HCT116 (cell line): ENCODE data around the gene MAP3K20. TPM values are rescaled to one million over a fixed set of nuclear protein-coding genes. Genes with fewer than 3 reads are reported as not detected.

ENCODE experiments used
- ATAC-seq: fragments of 200-7000 bp; cut with Tn5 transposase; 2 replicates; pipeline ENCODE4 v1.9.1; 2020; ENCODE audit warnings: mild to moderate bottlenecking, moderate library complexity
- BruUV-seq: library from RNA; stranded (reverse); fragments of 400-500 nt; replicated peaks from 2 replicates; lab custom pipeline; 2021; lab: Mats Ljungman, UMichigan
- CTCF ChIA-PET: fragments of 300-600 bp; sonication (Branson Sonifier 250); formaldehyde crosslinking; loops from one replicate; lab custom pipeline; 2021; ENCODE audit warnings: antibody characterized with exemption; lab: Charles Lee
- POLR2A ChIA-PET: fragments of 300-600, 350-600 bp; sonication (Branson Sonifier 250); formaldehyde crosslinking; loops from one replicate; lab custom pipeline; 2021; ENCODE audit warnings: antibody characterized with exemption; lab: Charles Lee
- RAD21 ChIA-PET, 2 experiments: fragments of 300-600 bp; sonication (Branson Sonifier 250); formaldehyde crosslinking; loops; one replicate each; lab custom pipeline; 2023; ENCODE audit warnings: low total read pairs in 2 of 2; ENCODE audit not compliant: uncharacterized antibody in 2 of 2, unreplicated experiment in 2 of 2, low non-redundant PET in 1 of 2; lab: Charles Lee
- DNase-seq: peaks from one replicate; pipeline ENCODE4 v3.0.0-alpha.2; 2010; ENCODE audit warnings: low read depth, low spot score
- H2AFZ ChIP-seq: fragments of 200-600 bp; shearing (Covaris generic), sonication (generic); 2 replicates; pipeline ENCODE4 v1.6.1; 2017; ENCODE audit warnings: low read depth, mixed run types, mixed read lengths, antibody characterized with exemption, low read length; ENCODE audit not compliant: poor library complexity, severe bottlenecking
- H3K27ac ChIP-seq: 2 replicates; pipeline ENCODE4 v1.5.1; 2012; ENCODE audit warnings: low read depth, low read length
- H3K27me3 ChIP-seq: fragments of 200-600 bp; sonication (generic); 2 replicates; pipeline ENCODE4 v1.6.1; 2016; ENCODE audit warnings: mixed run types, low read length, mixed read lengths; ENCODE audit not compliant: insufficient read depth
- H3K36me3 ChIP-seq, 2 experiments: fragments of 200-500 bp in 1 of 2; fragments of 200-600 bp in 1 of 2; sonication (Bioruptor generic) in 1 of 2; sonication (generic) in 1 of 2; 2 replicates each; pipeline versions ENCODE4 v1.5.1 to v1.6.1; 2014 to 2016; ENCODE audit warnings: low read length in 2 of 2, inconsistent platforms in 1 of 2, mixed read lengths in 1 of 2, mixed run types in 1 of 2; ENCODE audit not compliant: insufficient read depth in 2 of 2, control insufficient read depth in 1 of 2
- H3K4me1 ChIP-seq, 2 experiments: fragments of 200-600 bp in 1 of 2; sonication (generic) in 1 of 2; 2 replicates each; pipeline versions ENCODE4 v1.5.1 to v1.6.1; 2012 to 2017; ENCODE audit warnings: low read length in 2 of 2, inconsistent platforms in 1 of 2, mild to moderate bottlenecking in 1 of 2, mixed read lengths in 1 of 2, mixed run types in 1 of 2, moderate library complexity in 1 of 2; ENCODE audit not compliant: insufficient read depth in 2 of 2, control insufficient read depth in 1 of 2
- H3K4me2 ChIP-seq: fragments of 200-600 bp; sonication (generic); 2 replicates; pipeline ENCODE4 v1.6.1; 2017; ENCODE audit warnings: mixed run types, low read length, mixed read lengths
- H3K4me3 ChIP-seq, 2 experiments: fragments of 200-600 bp in 1 of 2; sonication (generic) in 1 of 2; replicated peaks in 1 of 2; 2 replicates each; pipeline ENCODE4 v1.5.1; 2011 to 2016; ENCODE audit warnings: low read length in 2 of 2, control low read depth in 1 of 2, low read depth in 1 of 2, mild to moderate bottlenecking in 1 of 2, mixed read lengths in 1 of 2, mixed run types in 1 of 2
- H3K79me2 ChIP-seq: fragments of 200-600 bp; sonication (generic); 2 replicates; pipeline ENCODE4 v1.6.1; 2017; ENCODE audit warnings: mild to moderate bottlenecking, mixed run types, low read length, moderate library complexity, mixed read lengths; ENCODE audit not compliant: insufficient read depth
- H3K9ac ChIP-seq: fragments of 200-600 bp; sonication (generic); 2 replicates; pipeline ENCODE4 v1.6.1; 2016; ENCODE audit warnings: low read length, mixed read lengths
- H3K9me2 ChIP-seq: fragments of 200-600 bp; sonication (generic), shearing (Covaris generic); 2 replicates; pipeline ENCODE4 v1.6.1; 2017; ENCODE audit warnings: mixed run types, mild to moderate bottlenecking, moderate library complexity; ENCODE audit not compliant: insufficient read depth
- H3K9me3 ChIP-seq, 2 experiments: fragments of 200-500 bp in 1 of 2; fragments of 200-600 bp in 1 of 2; sonication (Bioruptor generic) in 1 of 2; sonication (generic) in 1 of 2; 2 replicates each; pipeline ENCODE4 v1.6.1; 2014 to 2017; ENCODE audit warnings: low read length in 2 of 2, mixed read lengths in 2 of 2, inconsistent platforms in 1 of 2, low read depth in 1 of 2, mild to moderate bottlenecking in 1 of 2, mixed run types in 1 of 2, moderate library complexity in 1 of 2; ENCODE audit not compliant: control insufficient read depth in 1 of 2, insufficient read depth in 1 of 2
- H4K20me1 ChIP-seq: fragments of 200-600 bp; sonication (generic), shearing (Covaris generic); 2 replicates; pipeline ENCODE4 v1.6.1; 2017; ENCODE audit warnings: mixed run types, mild to moderate bottlenecking, moderate library complexity; ENCODE audit not compliant: insufficient read depth
- CEBPB ChIP-seq: IDR thresholded peaks from 2 replicates; pipeline ENCODE4 v1.6.1; 2012; ENCODE audit warnings: low read depth
- ELF1 ChIP-seq: IDR thresholded peaks from 2 replicates; pipeline ENCODE4 v1.6.1; 2012; ENCODE audit warnings: low read depth, borderline replicate concordance
- EZH2 ChIP-seq: fragments of 200-600 bp; sonication (generic); IDR thresholded peaks from 2 replicates; pipeline ENCODE4 v1.6.1; 2017; ENCODE audit warnings: antibody characterized with exemption, mixed run types
- FOSL1 ChIP-seq: IDR thresholded peaks from 2 replicates; pipeline ENCODE4 v1.6.1; 2012; ENCODE audit warnings: low read depth
- JUND ChIP-seq: IDR thresholded peaks from 2 replicates; pipeline ENCODE4 v1.6.1; 2012
- MAX ChIP-seq: IDR thresholded peaks from 2 replicates; pipeline ENCODE4 v1.6.1; 2012
- POLR2AphosphoS5 ChIP-seq: IDR thresholded peaks from 2 replicates; pipeline ENCODE4 v1.6.1; 2011; ENCODE audit warnings: mild to moderate bottlenecking, low read depth, low read length, moderate library complexity
- RAD21 ChIP-seq: IDR thresholded peaks from 2 replicates; pipeline ENCODE4 v1.6.1; 2012; ENCODE audit warnings: low read depth, mild to moderate bottlenecking
- REST ChIP-seq: IDR thresholded peaks from 2 replicates; pipeline ENCODE4 v1.6.1; 2012; ENCODE audit warnings: low read depth
- SIN3A ChIP-seq: IDR thresholded peaks from 2 replicates; pipeline ENCODE4 v1.6.1; 2012; ENCODE audit warnings: low read depth
- SRF ChIP-seq: IDR thresholded peaks from 2 replicates; pipeline ENCODE4 v1.6.1; 2012; ENCODE audit warnings: low read depth
- TCF7L2 ChIP-seq: IDR thresholded peaks from 2 replicates; pipeline ENCODE4 v1.7.0; 2011; ENCODE audit warnings: borderline replicate concordance, inconsistent platforms; ENCODE audit not compliant: insufficient read depth, insufficient read length; ENCODE audit errors: extremely low read depth
- ZBTB33 ChIP-seq: IDR thresholded peaks from 2 replicates; pipeline ENCODE4 v1.6.1; 2011; ENCODE audit warnings: mild to moderate bottlenecking, low read length, moderate library complexity; ENCODE audit not compliant: insufficient replicate concordance; ENCODE audit errors: extremely low read depth
- intact Hi-C: fragments of 100-400 bp; cut with micrococcal nuclease; formaldehyde crosslinking; loops from 2 replicates; pipeline ENCODE4 v1.10.0; 2022
- total RNA-seq: library from RNA; stranded (reverse); gene quantifications from one replicate; pipeline ENCODE4 v1.2.1, GENCODE V29; 2021; ENCODE audit not compliant: unreplicated experiment

The MAP3K20 gene
- total RNA-seq, 1 experiment from 2014 or later = 40.0 TPM

GRCh38 chr2:173026479-173026878 is 49.2 kb upstream of the MAP3K20 start:
- Histone ChIP-seq H3K9me2 (no peaks in the 10 kb centered on the region), H2AFZ (peak overlapping the region; percentile 88), H3K79me2 (no peaks in the 10 kb centered on the region), H3K4me2 (no peak overlapping the region), H3K36me3 (no peaks in the 10 kb centered on the region), H3K27me3 (no peaks in the 10 kb centered on the region), H3K27ac (no peak overlapping the region), H3K9me3 (no peaks in the 10 kb centered on the region), H4K20me1 (no peaks in the 10 kb centered on the region), H3K4me1 (peaks cover 0 to 4% of the 10 kb centered on the region in 2 experiments; a peak in 2 of 4 replicates), H3K9ac (no peak overlapping the region), H3K4me3 (no peak overlapping the region)
- CTCF ChIA-PET = interaction anchor here (0.9 to 6.5 kb wide), 16 partner anchors 9 to 542 kb away, joined by 3 to 108 read pairs (median 4); no protein-coding TSS in a partner anchor
- POLR2A ChIA-PET = no interaction called here
- DNase-seq = no peak
- intact Hi-C loops = loop anchor here (5.0 to 10.0 kb wide), 2 partner anchors 328 to 421 kb away; partner anchors contain the start of gene CDCA7
- TF ChIP-seq JUND (no peak), TCF7L2 (no peak), FOSL1 (no peak), SIN3A (no peak), EZH2 (no peak), POLR2AphosphoS5 (no peak), REST (no peak), MAX (no peak), SRF (no peak), ZBTB33 (no peak), RAD21 (no peak), CEBPB (no peak), ELF1 (no peak)
- no TSS peak for BruUV-seq
- RAD21 ChIA-PET = interaction anchor here (1.9 to 2.6 kb wide), 2 partner anchors 184 kb away, joined by 9 to 10 read pairs; no protein-coding TSS in a partner anchor
- no peak for ATAC-seq
